Heart left ventricle (tissue), 16 donors: ENCODE measurements around the gene MAG. TPM values are rescaled to one million over a fixed set of nuclear protein-coding genes. Genes with fewer than 3 reads are reported as not detected.
A peak's percentile ranks its signal among the peaks of the same experiment; 100 is the strongest.

Experiments used
- ATAC-seq, 4 donors: fragments of 200-7000 bp; cut with Tn5 transposase; one replicate each; pipeline ENCODE4 v1.9.1; 2020 to 2022; ENCODE audit warnings: moderate library complexity in 4 of 4, mild to moderate bottlenecking in 3 of 4, moderate number of reproducible peaks in 1 of 4
- DNase-seq, 5 donors: peaks; one replicate each; pipeline ENCODE4 v3.0.0-alpha.2; 2020
- H3K27ac ChIP-seq, 12 donors: fragments of 200-600 bp; sonication (generic) in 4 of 12; one replicate each; pipeline versions ENCODE4 v1.5.0 to v1.8.0; 2016 to 2022; ENCODE audit warnings: mild to moderate bottlenecking in 2 of 12
- H3K27me3 ChIP-seq, 9 donors: fragments of 200-600 bp; sonication (generic) in 2 of 9; one replicate each; pipeline versions ENCODE4 v1.5.1 to v1.8.0; 2016 to 2022; ENCODE audit warnings: mild to moderate bottlenecking in 3 of 9
- H3K36me3 ChIP-seq, 9 donors: fragments of 200-600 bp; sonication (generic) in 2 of 9; one replicate each; pipeline versions ENCODE4 v1.5.0 to v1.8.0; 2018 to 2022; ENCODE audit warnings: mild to moderate bottlenecking in 2 of 9
- H3K4me1 ChIP-seq, 12 donors: fragments of 200-600 bp; sonication (generic) in 4 of 12; one replicate each; pipeline versions ENCODE4 v1.5.0 to v1.8.0; 2016 to 2022; ENCODE audit warnings: mild to moderate bottlenecking in 3 of 12
- H3K4me3 ChIP-seq, 12 donors: fragments of 200-600 bp; sonication (generic) in 4 of 12; one replicate each; pipeline versions ENCODE4 v1.5.0 to v1.8.0; 2017 to 2022; ENCODE audit warnings: mild to moderate bottlenecking in 9 of 12, moderate library complexity in 4 of 12
- H3K9me3 ChIP-seq, 12 donors: fragments of 200-600 bp; sonication (generic) in 4 of 12; one replicate each; pipeline versions ENCODE4 v1.5.0 to v1.8.0; 2016 to 2022; ENCODE audit warnings: mild to moderate bottlenecking in 1 of 12
- POLR2A ChIP-seq, 2 donors: fragments of 450-650 bp; IDR thresholded peaks; one replicate each; pipeline ENCODE4 v1.6.1; 2017; ENCODE audit warnings: antibody characterized with exemption in 2 of 2, mild to moderate bottlenecking in 2 of 2, moderate library complexity in 2 of 2
- WGBS, 4 donors: extraction: QIAGEN DNeasy Blood & Tissue Kit in 2 of 4; methylation state at CpG; one replicate each; pipeline versions ENCODE4 v1.1.5 to v1.1.7; 2013 to 2018; 5-methylcytosine and 5-hydroxymethylcytosine counted together
- intact Hi-C, 10 donors: fragments of 100-400 bp; cut with DNase I; formaldehyde crosslinking; loops; one replicate each; pipeline versions ENCODE4 v1.11.1 to v1.14.2; 2022
- polyA plus RNA-seq, 2 donors: library from polyadenylated mRNA; stranded (reverse); fragments of 200-250 nt; gene quantifications; one replicate each; pipeline ENCODE4 v1.2.3, GENCODE V29; 2013
- total RNA-seq, 9 donors: library from RNA; depleted of rRNA in 2 of 9; stranded (reverse); fragments of >200 nt in 2 of 9; fragmentation: NEBNext Ultra II Directional in 3 of 9; extraction: Animal tissue kit (Norgen Biotek cat#: 25700) in 3 of 9; gene quantifications; one replicate each; pipeline versions ENCODE4 v1.1.0 to v1.2.4, GENCODE V29; 2016 to 2023
- TF ChIP-seq, protein P1 (sequence below), 12 donors: fragments of 200-600 bp; sonication (generic) in 4 of 12; IDR thresholded peaks; one replicate each; pipeline versions ENCODE4 v1.5.0 to v1.8.0; 2018 to 2022; ENCODE audit warnings: antibody characterized with exemption in 12 of 12, mild to moderate bottlenecking in 5 of 12
- donor health status: ischemic (EF 13 %, LVEDD 7.1; RV severe dilation, severe dysfunction).
- donor health status: healthy with polysubstance abuse.
- donor health status: DM: no; HTN: yes; CAD: no.
- donor health status: DM: no; HTN: no; CAD: no.
- donor health status: ischemic (EF 25% LVEDD 6.9; RV normal size, moderate dysfunction).
- donor health status: ischemic (EF 25% LVEDD 5.7; RV mildly dilated, moderate dysfunction).
- donor health status: healthy.
- donor health status: DM: yes; HTN: yes; CAD: no.
- donor health status: ischemic (EF 35%, LVEDD 5.7; RV mildly dilated, moderate dysfunction).
- donor health status: nonischemic (EF 11% LVEDD 7.7; RV severe dilation, severe dysfunction).
- donor health status: DM: yes; HTN: yes; CAD: no.
- donor health status: PGD.
- donor health status: ischemic (EF 29% LVEDD 5.4; RV normal size, mild dysfunction).
- donor health status: nonischemic (EF 23%, LVEDD 6.1; RV moderate dilation, normal function).

The MAG gene
- total and polyA plus RNA-seq, 11 donors: 0.30 to 0.72 TPM; not detected in 9

DNA sequence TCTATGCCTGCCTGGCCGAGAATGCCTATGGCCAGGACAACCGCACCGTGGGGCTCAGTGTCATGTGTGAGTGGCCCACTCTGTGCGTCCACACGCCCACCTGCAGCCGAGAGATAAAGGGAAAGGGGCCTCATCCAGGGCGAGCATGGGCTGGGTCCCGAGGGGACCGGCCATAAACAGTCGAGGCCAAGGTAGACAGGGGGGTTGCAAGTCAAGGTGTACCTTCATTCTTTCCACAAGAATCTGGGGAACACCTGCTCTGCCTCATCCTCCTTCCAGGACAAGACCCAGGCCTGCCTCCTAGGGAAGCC lies 8.3 kb downstream of the MAG start:
- H3K4me1 ChIP-seq: peaks cover 0 to 5% (median 0%) of the 10 kb centered on the region in 12 donors
- intact Hi-C loops: no loop called here
- no peaks in the 10 kb centered on the region for H3K36me3 ChIP-seq
- TF ChIP-seq, protein P1, sequence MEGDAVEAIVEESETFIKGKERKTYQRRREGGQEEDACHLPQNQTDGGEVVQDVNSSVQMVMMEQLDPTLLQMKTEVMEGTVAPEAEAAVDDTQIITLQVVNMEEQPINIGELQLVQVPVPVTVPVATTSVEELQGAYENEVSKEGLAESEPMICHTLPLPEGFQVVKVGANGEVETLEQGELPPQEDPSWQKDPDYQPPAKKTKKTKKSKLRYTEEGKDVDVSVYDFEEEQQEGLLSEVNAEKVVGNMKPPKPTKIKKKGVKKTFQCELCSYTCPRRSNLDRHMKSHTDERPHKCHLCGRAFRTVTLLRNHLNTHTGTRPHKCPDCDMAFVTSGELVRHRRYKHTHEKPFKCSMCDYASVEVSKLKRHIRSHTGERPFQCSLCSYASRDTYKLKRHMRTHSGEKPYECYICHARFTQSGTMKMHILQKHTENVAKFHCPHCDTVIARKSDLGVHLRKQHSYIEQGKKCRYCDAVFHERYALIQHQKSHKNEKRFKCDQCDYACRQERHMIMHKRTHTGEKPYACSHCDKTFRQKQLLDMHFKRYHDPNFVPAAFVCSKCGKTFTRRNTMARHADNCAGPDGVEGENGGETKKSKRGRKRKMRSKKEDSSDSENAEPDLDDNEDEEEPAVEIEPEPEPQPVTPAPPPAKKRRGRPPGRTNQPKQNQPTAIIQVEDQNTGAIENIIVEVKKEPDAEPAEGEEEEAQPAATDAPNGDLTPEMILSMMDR (IDR thresholded peaks at IDR 0.05): no peak
- no peak for TF ChIP-seq POLR2A (IDR thresholded peaks at IDR 0.05)
- WGBS, 4 donors: 79 to 87% (median 84%) methylated on average over 10 of the region's 10 CpGs
- peaks cover 0 to 38% (median 13%) of the 10 kb centered on the region in 9 donors for H3K27me3 ChIP-seq
- ATAC-seq (no peak), DNase-seq (peak in 1 of 5 donors; percentile 65)
- no peaks in the 10 kb centered on the region for H3K9me3 ChIP-seq
- no peak overlapping the region for H3K4me3 ChIP-seq
- no peak overlapping the region for H3K27ac ChIP-seq

DNA sequence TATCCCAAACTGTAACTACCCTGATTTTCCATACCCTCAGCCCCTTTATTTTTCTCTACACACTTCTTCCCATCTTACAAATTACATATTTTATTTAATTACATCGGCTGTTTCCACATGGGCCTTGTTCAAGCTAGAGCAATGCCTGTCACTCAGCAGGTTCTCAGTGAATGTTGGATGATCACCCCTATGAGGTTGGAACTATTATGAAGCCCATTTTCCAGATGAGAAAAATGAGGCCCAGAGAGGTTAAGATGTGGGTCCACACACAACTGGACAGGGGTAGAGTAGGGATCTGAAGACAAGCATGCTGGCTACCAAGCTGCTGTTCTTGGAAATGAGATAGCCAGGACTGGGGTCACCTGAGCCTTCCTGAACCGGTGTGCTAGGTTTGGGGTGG lies 10.0 kb downstream of the MAG start:
- peaks cover 0 to 5% (median 0%) of the 10 kb centered on the region in 12 donors for H3K4me1 ChIP-seq
- TF ChIP-seq POLR2A (IDR thresholded peaks at IDR 0.05): no peak
- TF ChIP-seq, protein P1 (IDR thresholded peaks at IDR 0.05): no peak
- H3K36me3 ChIP-seq: no peaks in the 10 kb centered on the region
- H3K27ac ChIP-seq: no peak overlapping the region
- no peak overlapping the region for H3K4me3 ChIP-seq
- H3K9me3 ChIP-seq: no peaks in the 10 kb centered on the region
- WGBS, 4 donors: 93 to 99% (median 97%) methylated on average over 2 of the region's 2 CpGs
- ATAC-seq: no peak
- no peak for DNase-seq
- intact Hi-C loops: no loop called here
- H3K27me3 ChIP-seq: peaks cover 0 to 38% (median 12%) of the 10 kb centered on the region in 9 donors

DNA sequence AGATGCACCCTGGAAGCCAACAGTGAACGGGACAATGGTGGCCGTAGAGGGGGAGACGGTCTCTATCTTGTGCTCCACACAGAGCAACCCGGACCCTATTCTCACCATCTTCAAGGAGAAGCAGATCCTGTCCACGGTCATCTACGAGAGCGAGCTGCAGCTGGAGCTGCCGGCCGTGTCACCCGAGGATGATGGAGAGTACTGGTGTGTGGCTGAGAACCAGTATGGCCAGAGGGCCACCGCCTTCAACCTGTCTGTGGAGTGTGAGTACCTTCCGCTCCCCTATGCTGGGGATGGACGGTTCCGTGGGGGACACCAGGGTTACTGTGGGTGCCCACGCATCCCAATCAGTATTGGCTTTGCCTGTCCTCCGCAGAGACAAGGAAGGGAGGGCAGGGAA lies 10.5 kb downstream of the MAG start:
- Histone ChIP-seq H3K36me3 (no peaks in the 10 kb centered on the region), H3K27ac (no peak overlapping the region), H3K27me3 (peaks cover 0 to 38% (median 12%) of the 10 kb centered on the region in 9 donors), H3K4me3 (no peak overlapping the region), H3K9me3 (no peaks in the 10 kb centered on the region), H3K4me1 (peaks cover 0 to 5% (median 0%) of the 10 kb centered on the region in 12 donors)
- DNase-seq (peak in 1 of 5 donors; percentile 48), ATAC-seq (no peak)
- TF ChIP-seq, protein P1 (IDR thresholded peaks at IDR 0.05): no peak
- no peak for TF ChIP-seq POLR2A (IDR thresholded peaks at IDR 0.05)
- 80 to 85% (median 81%) methylated on average over 16 of the region's 16 CpGs for WGBS, 4 donors
- intact Hi-C loops: no loop called here

DNA sequence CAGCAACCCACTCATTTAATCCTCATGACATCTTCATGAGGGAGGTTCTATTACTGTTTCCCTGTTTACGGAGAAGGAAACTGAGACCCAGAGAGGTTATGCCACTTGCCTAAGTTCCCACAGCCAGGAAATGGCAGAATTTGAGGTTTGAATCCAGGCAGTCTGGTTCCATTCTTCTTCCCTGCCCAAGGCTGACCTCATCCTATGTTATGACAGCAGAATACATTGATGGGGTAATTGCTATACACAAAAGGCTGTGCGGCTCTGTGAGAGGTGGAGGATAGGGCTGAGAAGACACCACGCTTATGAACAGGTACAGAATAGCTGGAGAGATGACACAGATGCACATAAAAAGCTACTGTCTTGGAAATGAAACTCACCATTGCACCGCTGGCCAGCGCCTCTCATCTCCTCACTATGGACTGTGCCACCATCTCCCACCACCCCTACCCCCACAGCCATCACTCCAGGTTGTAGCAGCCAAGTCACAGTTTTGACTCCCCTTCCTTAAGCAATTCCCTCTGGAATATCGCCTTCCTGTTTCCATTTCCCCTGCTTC lies 11.5 kb downstream of the MAG start:
- Histone ChIP-seq H3K4me3 (no peak overlapping the region), H3K9me3 (no peaks in the 10 kb centered on the region), H3K36me3 (no peaks in the 10 kb centered on the region), H3K27ac (no peak overlapping the region), H3K4me1 (peaks cover 0 to 5% (median 0%) of the 10 kb centered on the region in 12 donors), H3K27me3 (peaks cover 0 to 30% (median 12%) of the 10 kb centered on the region in 9 donors)
- TF ChIP-seq POLR2A (IDR thresholded peaks at IDR 0.05): no peak
- TF ChIP-seq, protein P1 (IDR thresholded peaks at IDR 0.05): no peak
- DNase-seq (no peak), ATAC-seq (no peak)
- intact Hi-C loops: no loop called here
- WGBS, 4 donors: 71 to 78% (median 74%) methylated on average over 6 of the region's 6 CpGs
